Endothelial cell of umbilical vein (primary cell): ENCODE data around the gene COL1A1. TPM values are rescaled to one million over a fixed set of nuclear protein-coding genes. Genes with fewer than 3 reads are reported as not detected.
A peak's percentile ranks its signal among the peaks of the same experiment; 100 is the strongest.

ENCODE experiments used
- BruUV-seq: library from RNA; stranded (reverse); fragments of 400-500 nt; replicated peaks from 2 replicates; lab custom pipeline; 2021; lab: Mats Ljungman, UMichigan
- CTCF ChIA-PET: fragments of 300-600, 350-600 bp; sonication (Branson Sonifier 250); formaldehyde crosslinking; loops from one replicate; lab custom pipeline; 2021; ENCODE audit warnings: antibody characterized with exemption, inconsistent platforms; lab: Charles Lee
- POLR2A ChIA-PET: fragments of 300-600, 350-600 bp; sonication (Branson Sonifier 250); formaldehyde crosslinking; loops from one replicate; lab custom pipeline; 2021; ENCODE audit warnings: antibody characterized with exemption, inconsistent platforms; lab: Charles Lee
- DNase-seq: peaks from one replicate; pipeline ENCODE4 v3.0.0-alpha.2; 2011; ENCODE audit warnings: low read depth, low spot score
- FAIRE-seq: peaks from 2 replicates; lab custom pipeline; 2011; peaks lifted over from hg19 to GRCh38; lab: Jason Lieb, UNC
- H2AFZ ChIP-seq: 2 replicates; pipeline ENCODE4 v1.6.0; 2012; ENCODE audit warnings: low read depth, low read length, control low read depth, inconsistent platforms
- H3K27ac ChIP-seq: 2 replicates; pipeline ENCODE4 v1.5.1; 2011; ENCODE audit warnings: low read depth, mild to moderate bottlenecking, control low read depth, low read length, moderate library complexity; ENCODE audit not compliant: insufficient read depth
- H3K27me3 ChIP-seq, 2 experiments: 2 replicates each; pipeline versions ENCODE4 v1.6.0 to v1.6.1; 2011; ENCODE audit warnings: low read length in 2 of 2, mixed read lengths in 1 of 2; ENCODE audit not compliant: control insufficient read depth in 2 of 2, insufficient read depth in 2 of 2
- H3K36me3 ChIP-seq, 2 experiments: 2 replicates in 1 of 2; 3 replicates in 1 of 2; pipeline ENCODE4 v1.5.1; 2011; ENCODE audit warnings: low read length in 2 of 2, mild to moderate bottlenecking in 1 of 2, moderate library complexity in 1 of 2; ENCODE audit not compliant: control insufficient read depth in 2 of 2, insufficient read depth in 2 of 2; ENCODE audit errors: extremely low read depth in 1 of 2
- H3K4me1 ChIP-seq: 3 replicates; pipeline ENCODE4 v1.5.1; 2011; ENCODE audit warnings: mild to moderate bottlenecking, low read length; ENCODE audit not compliant: control insufficient read depth, insufficient read depth; ENCODE audit errors: extremely low read depth
- H3K4me2 ChIP-seq: 2 replicates; pipeline ENCODE4 v1.6.1; 2011; ENCODE audit warnings: low read length, control low read depth, mixed read lengths; ENCODE audit not compliant: insufficient read depth
- H3K4me3 ChIP-seq, 3 experiments: fragments of 200-600 bp in 1 of 3; sonication (generic), shearing (Covaris generic) in 1 of 3; replicated peaks in 1 of 3; 2 replicates each; pipeline ENCODE4 v1.5.1; 2011 to 2016; ENCODE audit warnings: control low read depth in 3 of 3, low read length in 3 of 3, mild to moderate bottlenecking in 2 of 3, inconsistent platforms in 1 of 3, low read depth in 1 of 3, moderate library complexity in 1 of 3; ENCODE audit not compliant: insufficient read depth in 1 of 3
- H3K79me2 ChIP-seq: 2 replicates; pipeline ENCODE4 v1.6.0; 2012; ENCODE audit warnings: low read length, inconsistent platforms; ENCODE audit not compliant: control insufficient read depth, insufficient read depth
- H3K9ac ChIP-seq: replicated peaks from 2 replicates; pipeline ENCODE3; 2011; ENCODE audit warnings: low read length, control low read depth; ENCODE audit not compliant: insufficient read depth; ENCODE audit errors: extremely low read depth
- H3K9me1 ChIP-seq: replicated peaks from 3 replicates; pipeline ENCODE4 v1.6.0; 2011; ENCODE audit warnings: mild to moderate bottlenecking, low read length; ENCODE audit not compliant: control insufficient read depth, insufficient read depth; ENCODE audit errors: extremely low read depth
- H3K9me3 ChIP-seq: replicated peaks from 2 replicates; pipeline ENCODE4 v1.5.1; 2012; ENCODE audit warnings: low read length, inconsistent platforms; ENCODE audit not compliant: control insufficient read depth, insufficient read depth
- H4K20me1 ChIP-seq: replicated peaks from 2 replicates; pipeline ENCODE3; 2011; ENCODE audit warnings: mild to moderate bottlenecking, low read length; ENCODE audit not compliant: control insufficient read depth, insufficient read depth; ENCODE audit errors: extremely low read depth
- EZH2 ChIP-seq: IDR thresholded peaks from 2 replicates; pipeline ENCODE4 v1.6.1; 2012; ENCODE audit warnings: borderline replicate concordance, low read depth, mild to moderate bottlenecking, moderate library complexity, low read length, inconsistent platforms; ENCODE audit not compliant: severe bottlenecking
- FOS ChIP-seq: IDR thresholded peaks from 2 replicates; pipeline ENCODE4 v1.6.1; 2011; ENCODE audit warnings: mild to moderate bottlenecking, low read length, moderate library complexity, borderline replicate concordance; ENCODE audit not compliant: insufficient read depth
- GATA2 ChIP-seq: IDR thresholded peaks from 2 replicates; pipeline ENCODE4 v1.7.0; 2011; ENCODE audit warnings: low read depth, mild to moderate bottlenecking, moderate library complexity, mixed read lengths, low read length; ENCODE audit not compliant: insufficient read length, insufficient read depth
- JUN ChIP-seq: IDR thresholded peaks from 2 replicates; pipeline ENCODE4 v1.6.1; 2011; ENCODE audit warnings: borderline replicate concordance, low read depth; ENCODE audit not compliant: insufficient read length, insufficient read depth
- MYC ChIP-seq: IDR thresholded peaks from one replicate; pipeline ENCODE4 v1.6.1; 2011; ENCODE audit warnings: mild to moderate bottlenecking, low read depth, low read length
- POLR2A ChIP-seq: IDR thresholded peaks from 2 replicates; pipeline ENCODE4 v1.6.1; 2012; ENCODE audit warnings: low read depth, mild to moderate bottlenecking, control low read depth, low read length
- POLR2AphosphoS5 ChIP-seq: IDR thresholded peaks from 2 replicates; pipeline ENCODE4 v1.6.1; 2012; ENCODE audit warnings: low read depth, mild to moderate bottlenecking, control low read depth, low read length, moderate library complexity; ENCODE audit not compliant: insufficient read depth
- dilution Hi-C: fragments of 300-500 bp; cut with MboI; formaldehyde crosslinking; loops from one replicate; pipeline ENCODE4 v1.15.0; 2019; ENCODE audit warnings: low sequenced_read_pairs; ENCODE audit not compliant: extremely low pct_ligation_motif_present
- intact Hi-C: fragments of 100-400 bp; cut with micrococcal nuclease; formaldehyde crosslinking; loops from one replicate; pipeline ENCODE4 v1.10.0; 2022
- polyA plus RNA-seq, 4 experiments: library from polyadenylated mRNA; depleted of rRNA in 3 of 4; stranded (reverse) in 3 of 4; unstranded in 1 of 4; fragments of >200 nt; gene quantifications; 2 replicates each; pipeline versions ENCODE4 v1.2.1 to v1.2.3, GENCODE V29; 2011 to 2012; ENCODE audit warnings: missing spikeins in 1 of 4
- total RNA-seq: library from RNA; stranded (reverse); gene quantifications from 2 replicates; pipeline ENCODE4 v1.2.3, GENCODE V29; 2021
- TF ChIP-seq, protein P1 (sequence below), 2 donors: IDR thresholded peaks; 1 replicate in 1 of 2; 2 replicates in 1 of 2; pipeline ENCODE4 v1.5.1; 2011; ENCODE audit warnings: low read length in 2 of 2, mild to moderate bottlenecking in 2 of 2, moderate library complexity in 2 of 2, control low read depth in 1 of 2, inconsistent platforms in 1 of 2, low read depth in 1 of 2; ENCODE audit not compliant: insufficient read depth in 1 of 2; ENCODE audit errors: extremely low read depth in 1 of 2
- TF ChIP-seq, protein P2 (sequence below): IDR thresholded peaks from 2 replicates; pipeline ENCODE4 v1.6.1; 2011; ENCODE audit not compliant: insufficient read depth, insufficient read length

Gene COL1A1
- total and polyA plus RNA-seq, 2 donors (not counting 3 experiments of a cell fraction or from before 2014, with no cell fraction given) = 0.07 TPM

DNA sequence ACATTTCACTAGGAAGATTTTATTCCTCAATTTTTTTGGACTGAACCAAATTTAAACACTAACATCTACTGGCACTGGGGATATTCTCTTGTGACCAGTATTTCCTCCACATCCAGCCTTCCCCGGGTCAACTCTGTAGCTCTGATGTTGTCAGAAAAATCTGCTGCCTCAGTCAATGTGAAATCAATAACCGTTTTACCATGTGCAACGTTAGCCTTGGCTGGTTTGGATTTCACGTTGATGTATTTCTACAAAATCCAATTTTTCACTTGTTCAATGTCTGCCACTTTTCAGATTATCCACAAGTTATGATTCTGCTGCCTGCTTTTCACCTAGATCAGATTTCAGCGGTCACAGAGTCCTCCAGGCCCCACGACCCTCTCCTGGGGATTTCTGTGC is 28.5 kb downstream of the COL1A1 start:
- no peaks in the 10 kb centered on the region for H3K36me3 ChIP-seq
- no TSS peak for BruUV-seq
- H3K79me2 ChIP-seq = no peaks in the 10 kb centered on the region
- FAIRE-seq (no peak), DNase-seq (no peak)
- H3K4me2 ChIP-seq = no peak overlapping the region
- peak overlapping the region; percentile 86 for H2AFZ ChIP-seq
- no peak overlapping the region for H3K4me3 ChIP-seq
- ChIA-PET CTCF (interaction anchor here (2.1 to 8.8 kb wide), 3 partner anchors 23 to 78 kb away, joined by 6 to 234 read pairs (median 88); partner anchors contain the start of gene COL1A1), POLR2A (no interaction called here)
- no peaks in the 10 kb centered on the region for H3K27me3 ChIP-seq
- peaks cover 10% of the 10 kb centered on the region for H3K4me1 ChIP-seq
- H3K9me3 ChIP-seq = no peaks in the 10 kb centered on the region
- no peak overlapping the region for H3K9ac ChIP-seq
- H4K20me1 ChIP-seq = no peaks in the 10 kb centered on the region
- intact Hi-C loops = no loop called here
- H3K9me1 ChIP-seq = no peaks in the 10 kb centered on the region
- dilution Hi-C loops = no loop called here
- H3K27ac ChIP-seq = no peak overlapping the region
- no peak for TF ChIP-seq JUN
- TF ChIP-seq MYC = no peak
- no peak for TF ChIP-seq FOS

DNA sequence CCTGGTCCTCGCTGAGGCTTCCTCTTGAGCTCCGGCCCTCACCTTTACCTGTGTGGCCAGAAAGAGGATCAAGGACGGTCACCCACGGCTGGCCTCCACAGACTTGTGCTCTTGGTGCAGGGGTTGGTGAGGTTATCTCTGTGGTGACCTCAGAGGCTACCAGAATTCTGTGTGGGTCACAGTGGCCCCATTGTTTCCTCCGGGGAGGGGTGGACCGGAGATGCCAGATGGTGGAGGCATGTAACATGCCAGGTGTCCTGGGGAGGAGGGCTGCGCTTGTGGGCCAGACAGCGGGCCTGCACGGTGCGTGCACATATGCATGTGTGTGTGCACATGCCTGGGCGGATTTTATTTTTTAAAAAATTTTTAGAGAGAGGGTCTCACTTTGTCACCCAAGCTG is 29.3 kb downstream of the COL1A1 start:
- Histone ChIP-seq H3K27ac (no peak overlapping the region), H3K36me3 (no peaks in the 10 kb centered on the region), H3K9ac (no peak overlapping the region), H3K9me1 (no peaks in the 10 kb centered on the region), H4K20me1 (no peaks in the 10 kb centered on the region), H3K27me3 (no peaks in the 10 kb centered on the region), H3K9me3 (no peaks in the 10 kb centered on the region), H3K79me2 (no peaks in the 10 kb centered on the region), H3K4me3 (no peak overlapping the region), H3K4me2 (no peak overlapping the region), H3K4me1 (peaks cover 5% of the 10 kb centered on the region), H2AFZ (no peak overlapping the region)
- TF ChIP-seq FOS (no peak), POLR2AphosphoS5 (no peak), POLR2A (no peak), JUN (no peak), GATA2 (no peak), MYC (no peak), EZH2 (no peak)
- TF ChIP-seq, protein P1, sequence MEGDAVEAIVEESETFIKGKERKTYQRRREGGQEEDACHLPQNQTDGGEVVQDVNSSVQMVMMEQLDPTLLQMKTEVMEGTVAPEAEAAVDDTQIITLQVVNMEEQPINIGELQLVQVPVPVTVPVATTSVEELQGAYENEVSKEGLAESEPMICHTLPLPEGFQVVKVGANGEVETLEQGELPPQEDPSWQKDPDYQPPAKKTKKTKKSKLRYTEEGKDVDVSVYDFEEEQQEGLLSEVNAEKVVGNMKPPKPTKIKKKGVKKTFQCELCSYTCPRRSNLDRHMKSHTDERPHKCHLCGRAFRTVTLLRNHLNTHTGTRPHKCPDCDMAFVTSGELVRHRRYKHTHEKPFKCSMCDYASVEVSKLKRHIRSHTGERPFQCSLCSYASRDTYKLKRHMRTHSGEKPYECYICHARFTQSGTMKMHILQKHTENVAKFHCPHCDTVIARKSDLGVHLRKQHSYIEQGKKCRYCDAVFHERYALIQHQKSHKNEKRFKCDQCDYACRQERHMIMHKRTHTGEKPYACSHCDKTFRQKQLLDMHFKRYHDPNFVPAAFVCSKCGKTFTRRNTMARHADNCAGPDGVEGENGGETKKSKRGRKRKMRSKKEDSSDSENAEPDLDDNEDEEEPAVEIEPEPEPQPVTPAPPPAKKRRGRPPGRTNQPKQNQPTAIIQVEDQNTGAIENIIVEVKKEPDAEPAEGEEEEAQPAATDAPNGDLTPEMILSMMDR (IDR thresholded peaks at IDR 0.05; ENCODE audit: extremely low read depth in 1 of 2, insufficient read depth in 1 of 2, low read depth in 1 of 2, low read length in 2 of 2) = no peak
- TF ChIP-seq, protein P2, sequence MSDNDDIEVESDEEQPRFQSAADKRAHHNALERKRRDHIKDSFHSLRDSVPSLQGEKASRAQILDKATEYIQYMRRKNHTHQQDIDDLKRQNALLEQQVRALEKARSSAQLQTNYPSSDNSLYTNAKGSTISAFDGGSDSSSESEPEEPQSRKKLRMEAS = no peak
- CTCF ChIA-PET = interaction anchor here (2.1 to 8.8 kb wide), 3 partner anchors 24 to 78 kb away, joined by 6 to 234 read pairs (median 88); partner anchors contain the start of gene COL1A1
- dilution Hi-C loops = no loop called here
- intact Hi-C loops = no loop called here
- POLR2A ChIA-PET = no interaction called here
- FAIRE-seq = no peak
- DNase-seq = no peak
- no TSS peak for BruUV-seq
